ENCODE measurements around the gene WBP4.
A peak's percentile ranks its signal among the peaks of the same experiment; 100 is the strongest.

Gene WBP4

DNA sequence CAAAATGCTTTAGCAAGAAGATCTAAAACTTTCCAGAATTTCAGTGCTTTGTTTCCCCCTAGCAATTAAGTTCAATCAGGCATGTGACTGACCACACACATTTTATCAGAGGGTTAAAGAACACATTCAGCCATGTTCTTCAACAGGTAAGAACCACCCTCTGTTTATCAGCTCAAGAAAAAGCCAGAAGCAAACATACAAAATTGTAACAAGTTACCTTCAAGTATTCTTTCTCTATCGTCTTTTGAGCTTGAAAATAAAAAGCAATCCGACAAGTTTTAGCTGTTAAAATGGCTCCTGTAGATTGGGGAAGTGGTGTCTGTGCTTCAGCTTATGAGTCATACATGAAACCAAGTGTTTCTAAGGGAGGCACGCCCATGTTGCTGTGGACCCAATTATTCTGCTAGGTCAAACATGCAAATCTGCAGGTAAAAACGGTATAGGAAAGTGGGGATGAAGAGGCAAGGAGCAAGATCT is 42.3 kb upstream of the WBP4 start, which contains the start of gene ELF1:
TSS of gene ELF1 (minus strand) at position 306 of the 477 bp plus-strand sequence. CDS start 37,262 bp downstream, outside the sequence.
- H3K4me2 ChIP-seq = peak within 1 kb of the TSS; percentile 58 to 90 (median 78)
- H3K4me3 ChIP-seq = peak within 1 kb of the TSS; percentile 67 to 83 (median 76)
- H3K9me3 ChIP-seq (replicated peaks in 1 of 11) = no peaks in the 10 kb centered on the region
- H3K27ac ChIP-seq = peak within 1 kb of the TSS; percentile 95 to 100 (median 98)
- peaks cover 16 to 71% (median 54%) of the 10 kb centered on the region in 11 experiments for H4K20me1 ChIP-seq
- H3K9ac ChIP-seq = peak within 1 kb of the TSS; percentile 92 to 99 (median 96)
- no peak for TF ChIP-seq Cebpa-rat (IDR thresholded peaks at IDR 0.05)
- H3K27me3 ChIP-seq = no peaks in the 10 kb centered on the region
- peaks cover 19 to 67% (median 38%) of the 10 kb centered on the region in 10 experiments for H3K4me1 ChIP-seq
- H3K36me3 ChIP-seq = peaks cover 0 to 32% (median 14%) of the 10 kb centered on the region in 11 experiments; a peak in 12 of 22 replicates

DNA sequence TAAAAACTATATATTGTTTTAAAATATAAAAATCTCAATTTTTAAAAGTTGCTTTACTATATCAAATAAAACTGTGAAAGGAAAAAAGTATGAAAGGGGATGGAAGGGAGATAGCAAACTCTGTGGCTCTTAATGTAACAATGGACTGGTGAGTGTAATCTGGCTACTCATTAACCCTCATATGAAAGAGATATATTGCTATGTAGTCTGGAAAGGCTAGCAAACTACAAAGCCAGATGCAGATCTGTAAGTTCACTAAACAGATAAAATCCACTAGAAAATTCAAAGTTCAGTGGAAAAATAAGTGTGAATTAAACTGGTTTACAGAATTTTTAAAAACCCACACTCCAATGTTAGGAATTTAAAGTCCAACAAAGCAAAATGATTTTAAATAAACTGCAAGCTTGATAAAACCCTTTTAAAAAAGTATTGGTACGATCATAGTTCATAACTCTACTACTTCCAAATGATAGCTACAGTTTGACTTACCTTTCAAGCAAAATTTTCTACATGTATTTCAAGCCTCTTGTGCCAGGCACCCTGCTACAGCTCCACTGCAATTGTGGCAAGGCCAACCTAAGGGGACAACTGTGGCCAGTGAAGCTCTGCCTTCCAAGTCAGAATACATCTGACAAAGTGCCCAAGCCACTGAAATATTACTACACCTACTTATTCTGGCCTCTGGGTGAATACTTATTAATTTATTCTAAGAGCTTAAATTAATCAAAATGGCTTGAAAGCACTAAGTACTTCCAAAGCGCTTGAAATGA is 41.5 kb upstream of the WBP4 start:
- Histone ChIP-seq H3K27me3 (no peaks in the 10 kb centered on the region), H3K27ac (peak overlapping the region; percentile 95 to 100 (median 98); a peak in 21 of 22 replicates), H4K20me1 (peaks cover 9 to 71% (median 54%) of the 10 kb centered on the region in 11 experiments), H3K9ac (peak overlapping the region; percentile 92 to 99 (median 96); a peak in 21 of 22 replicates), H3K9me3 (replicated peaks in 1 of 11) (no peaks in the 10 kb centered on the region), H3K4me2 (peak overlapping the region; percentile 58 to 90 (median 76)), H3K36me3 (peaks cover 0 to 32% (median 13%) of the 10 kb centered on the region in 11 experiments; a peak in 11 of 22 replicates), H3K4me1 (peaks cover 14 to 66% (median 33%) of the 10 kb centered on the region in 10 experiments), H3K4me3 (peak overlapping the region; percentile 67 to 83 (median 76))
- TF ChIP-seq Cebpa-rat (IDR thresholded peaks at IDR 0.05) = no peak

DNA sequence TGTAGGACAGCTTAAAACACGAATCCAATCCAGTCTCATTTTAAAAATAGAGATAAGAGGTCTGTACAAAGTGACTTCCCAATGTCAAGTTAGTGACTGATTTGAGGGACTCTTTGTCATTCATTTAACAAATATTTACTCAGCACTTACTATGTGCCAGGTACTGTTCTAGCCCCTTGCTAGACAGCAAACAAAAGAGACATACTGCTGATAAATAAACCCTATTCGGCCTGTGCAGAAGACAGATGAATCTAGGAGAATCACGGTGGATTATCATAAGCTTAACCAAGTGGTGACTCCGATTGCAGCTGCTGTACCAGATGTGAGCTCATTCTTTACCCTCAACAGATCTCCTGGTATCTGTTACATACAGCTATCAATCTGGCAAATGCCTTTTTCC is 35.8 kb upstream of the WBP4 start:
- H3K36me3 ChIP-seq = peaks cover 24 to 78% (median 56%) of the 10 kb centered on the region in 11 experiments
- H3K4me3 ChIP-seq = no peak overlapping the region
- H3K4me1 ChIP-seq = peaks cover 20 to 86% (median 37%) of the 10 kb centered on the region in 10 experiments
- no peak overlapping the region for H3K27ac ChIP-seq
- H3K9ac ChIP-seq = no peak overlapping the region
- H3K9me3 ChIP-seq (replicated peaks in 1 of 11) = peaks cover 0 to 11% (median 0%) of the 10 kb centered on the region in 11 experiments; a peak in 2 of 22 replicates
- H4K20me1 ChIP-seq = peaks cover 44 to 100% (median 97%) of the 10 kb centered on the region in 11 experiments; a peak in 21 of 22 replicates
- H3K27me3 ChIP-seq = no peaks in the 10 kb centered on the region
- TF ChIP-seq Cebpa-rat (IDR thresholded peaks at IDR 0.05) = no peak
- peak overlapping the region; percentile 0 to 49 (median 11); a peak in 10 of 22 replicates for H3K4me2 ChIP-seq

- Histone ChIP-seq H3K9ac (no peak overlapping the region), H3K9me3 (replicated peaks in 1 of 11) (peaks cover 0 to 11% (median 0%) of the 10 kb centered on the region in 11 experiments; a peak in 2 of 22 replicates), H3K27me3 (no peaks in the 10 kb centered on the region), H3K4me3 (no peak overlapping the region), H3K27ac (no peak overlapping the region), H4K20me1 (peaks cover 49 to 100% (median 98%) of the 10 kb centered on the region in 11 experiments; a peak in 21 of 22 replicates), H3K4me2 (peak overlapping the region in 4 of 11 experiments; percentile 1 to 15 (median 8); a peak in 3 of 22 replicates), H3K4me1 (peaks cover 7 to 73% (median 25%) of the 10 kb centered on the region in 10 experiments; a peak in 19 of 20 replicates), H3K36me3 (peaks cover 24 to 88% (median 66%) of the 10 kb centered on the region in 11 experiments)
- TF ChIP-seq Cebpa-rat (IDR thresholded peaks at IDR 0.05) = no peak
These were observed 34.5 kb upstream of the WBP4 start for GRCh38 chr13:41026788-41027187.

GRCh38 chr13:41028051-41028450 is 33.3 kb upstream of the WBP4 start:
- peaks cover 24 to 91% (median 66%) of the 10 kb centered on the region in 11 experiments for H3K36me3 ChIP-seq
- peaks cover 56 to 100% (median 96%) of the 10 kb centered on the region in 11 experiments; a peak in 21 of 22 replicates for H4K20me1 ChIP-seq
- H3K27ac ChIP-seq = no peak overlapping the region
- H3K4me2 ChIP-seq = peak overlapping the region in 2 of 11 experiments; percentile 10 to 17; a peak in 2 of 22 replicates
- H3K4me1 ChIP-seq = peaks cover 6 to 66% (median 23%) of the 10 kb centered on the region in 10 experiments; a peak in 17 of 20 replicates
- peaks cover 0 to 11% (median 0%) of the 10 kb centered on the region in 11 experiments; a peak in 2 of 22 replicates for H3K9me3 ChIP-seq (replicated peaks in 1 of 11)
- no peak overlapping the region for H3K9ac ChIP-seq
- H3K4me3 ChIP-seq = no peak overlapping the region
- no peaks in the 10 kb centered on the region for H3K27me3 ChIP-seq
- no peak for TF ChIP-seq Cebpa-rat (IDR thresholded peaks at IDR 0.05)

DNA sequence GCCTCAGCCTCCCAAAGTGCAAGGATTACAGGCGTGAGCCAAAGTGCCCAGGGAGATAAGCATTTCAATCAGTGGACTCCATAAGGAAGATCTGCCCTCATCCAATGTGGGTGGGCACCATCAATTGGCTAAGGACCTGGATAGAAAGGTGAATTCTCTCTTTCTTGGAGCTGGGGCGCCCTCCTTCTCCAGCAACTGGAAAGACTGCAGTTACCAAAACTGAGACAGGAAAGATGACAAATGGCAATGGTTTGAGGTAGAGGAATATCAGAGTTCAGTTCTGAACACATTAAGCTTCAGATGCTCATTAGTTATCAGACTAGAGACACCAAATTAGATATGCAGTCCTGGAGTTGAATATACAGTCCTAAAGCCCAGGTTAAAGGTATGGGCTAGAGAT is 31.7 kb upstream of the WBP4 start:
- no peak overlapping the region for H3K27ac ChIP-seq
- H3K9ac ChIP-seq = no peak overlapping the region
- H3K4me1 ChIP-seq = peaks cover 6 to 72% (median 28%) of the 10 kb centered on the region in 10 experiments; a peak in 17 of 20 replicates
- H3K27me3 ChIP-seq = no peaks in the 10 kb centered on the region
- 0 out of 22 replicates have a peak overlapping the region, but pooled peaks of 1 of the 11 experiments have one; percentile 28 for H3K4me2 ChIP-seq
- peaks cover 71 to 100% (median 97%) of the 10 kb centered on the region in 11 experiments; a peak in 21 of 22 replicates for H4K20me1 ChIP-seq
- peaks cover 0 to 11% (median 0%) of the 10 kb centered on the region in 11 experiments; a peak in 2 of 22 replicates for H3K9me3 ChIP-seq (replicated peaks in 1 of 11)
- peaks cover 24 to 93% (median 67%) of the 10 kb centered on the region in 11 experiments for H3K36me3 ChIP-seq
- TF ChIP-seq Cebpa-rat (IDR thresholded peaks at IDR 0.05) = no peak
- H3K4me3 ChIP-seq = no peak overlapping the region

GRCh38 chr13:41032691-41033376 is 28.5 kb upstream of the WBP4 start:
- no peak for TF ChIP-seq Cebpa-rat (IDR thresholded peaks at IDR 0.05)
- Histone ChIP-seq H3K4me3 (no peak overlapping the region), H3K4me2 (peak overlapping the region in 2 of 11 experiments; percentile 20 to 59; a peak in 4 of 22 replicates), H3K9ac (peak overlapping the region in 1 of 11 experiments; percentile 20; a peak in 1 of 22 replicates), H3K36me3 (peaks cover 8 to 83% (median 55%) of the 10 kb centered on the region in 11 experiments; a peak in 21 of 22 replicates), H3K4me1 (peaks cover 0 to 56% (median 11%) of the 10 kb centered on the region in 10 experiments; a peak in 14 of 20 replicates), H4K20me1 (peaks cover 54 to 95% (median 85%) of the 10 kb centered on the region in 11 experiments; a peak in 21 of 22 replicates), H3K27ac (peak overlapping the region in 3 of 11 experiments; percentile 21 to 62 (median 40); a peak in 4 of 22 replicates), H3K9me3 (replicated peaks in 1 of 11) (peaks cover 0 to 19% (median 14%) of the 10 kb centered on the region in 11 experiments; a peak in 17 of 22 replicates), H3K27me3 (no peaks in the 10 kb centered on the region)

DNA sequence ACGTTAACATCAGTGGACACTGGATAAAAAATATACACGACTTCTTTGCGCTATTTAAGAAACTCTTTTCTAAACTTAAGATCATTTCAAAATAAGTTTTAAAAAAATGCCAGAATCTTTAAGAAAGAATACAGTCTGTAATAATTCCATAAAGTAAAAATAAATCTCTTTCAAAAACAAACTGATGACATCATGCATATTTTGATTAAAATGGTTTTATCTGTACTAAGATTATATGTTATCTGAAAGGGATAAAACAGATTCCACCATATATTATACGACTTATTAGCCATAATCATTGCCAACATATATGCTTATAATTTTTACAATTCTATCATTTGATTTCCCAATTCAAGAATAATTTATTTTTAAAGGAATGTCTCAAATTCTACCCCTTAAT is 26.9 kb upstream of the WBP4 start:
- TF ChIP-seq Cebpa-rat (IDR thresholded peaks at IDR 0.05) = no peak
- peaks cover 3 to 83% (median 56%) of the 10 kb centered on the region in 11 experiments for H3K36me3 ChIP-seq
- H4K20me1 ChIP-seq = peaks cover 50 to 95% (median 84%) of the 10 kb centered on the region in 11 experiments; a peak in 21 of 22 replicates
- peaks cover 0 to 50% (median 11%) of the 10 kb centered on the region in 10 experiments; a peak in 13 of 20 replicates for H3K4me1 ChIP-seq
- peaks cover 0 to 27% (median 23%) of the 10 kb centered on the region in 11 experiments; a peak in 17 of 22 replicates for H3K9me3 ChIP-seq (replicated peaks in 1 of 11)
- no peak overlapping the region for H3K9ac ChIP-seq
- H3K4me2 ChIP-seq = peak overlapping the region in 3 of 11 experiments; percentile 1 to 51 (median 39); a peak in 4 of 22 replicates
- H3K27me3 ChIP-seq = no peaks in the 10 kb centered on the region
- no peak overlapping the region for H3K27ac ChIP-seq
- H3K4me3 ChIP-seq = no peak overlapping the region

Measured in BLaER1 treated with 17β-estradiol and CSF1 and Interleukin-3, amounts not matched to agents 10 nM and 100 nM (cell line).